HG03066 (cell line): ENCODE data around the gene CEP44.
"Not testable (repeated sequence)": the region's sequence is repeated elsewhere in the genome, so short reads cannot be mapped to it uniquely, and the experiment has no call there.

ENCODE experiments used
- ATAC-seq: cut with Tn5 transposase; IDR thresholded peaks from one replicate; pipeline ENCODE4 v1.9.1; 2021; ENCODE audit warnings: low read depth; ENCODE audit not compliant: unreplicated experiment

The CEP44 gene

GRCh38 chr4:174380206-174380605 lies 96.5 kb downstream of the CEP44 start:
- not testable (repeated sequence) for ATAC-seq

- no peak for ATAC-seq
Measured at GRCh38 chr4:174380699-174381439, 97.2 kb downstream of the CEP44 start.

GRCh38 chr4:174381440-174381800 lies 97.7 kb downstream of the CEP44 start:
- no peak for ATAC-seq
